ENCODE measurements around the gene COL4A2. TPM values are rescaled to one million over a fixed set of nuclear protein-coding genes. Genes with fewer than 3 reads are reported as not detected.
A peak's percentile ranks its signal among the peaks of the same experiment; 100 is the strongest.
"Not testable (repeated sequence)": the region's sequence is repeated elsewhere in the genome, so short reads cannot be mapped to it uniquely, and the experiment has no call there.

The COL4A2 gene
- total RNA-seq, 2 experiments from 2014 or later, result not detected

GRCh38 chr13:110447801-110448200, 140.7 kb downstream of the COL4A2 start:
- Mint-ChIP-seq H3K4me3 (no peak overlapping the region), H3K27ac (no peak overlapping the region), H3K27me3 (peaks cover 50% of the 10 kb centered on the region), H3K4me1 (peaks cover 7% of the 10 kb centered on the region), H3K36me3 (no peaks in the 10 kb centered on the region), H3K9me3 (ENCODE audit: low read depth) (no peaks in the 10 kb centered on the region)
- CTCF ChIA-PET, result no interaction called here
- ATAC-seq, result no peak
- no peak for DNase-seq

GRCh38 chr13:110448230-110448629, 141.1 kb downstream of the COL4A2 start:
- ATAC-seq (no peak), DNase-seq (no peak)
- Mint-ChIP-seq H3K9me3 (ENCODE audit: low read depth) (no peaks in the 10 kb centered on the region), H3K4me3 (no peak overlapping the region), H3K4me1 (peaks cover 7% of the 10 kb centered on the region), H3K27ac (no peak overlapping the region), H3K27me3 (peaks cover 46% of the 10 kb centered on the region), H3K36me3 (no peaks in the 10 kb centered on the region)
- CTCF ChIA-PET, result no interaction called here

- CTCF ChIA-PET, result no interaction called here
- no peak for ATAC-seq
- Mint-ChIP-seq H3K27ac (no peak overlapping the region), H3K27me3 (peaks cover 44% of the 10 kb centered on the region), H3K9me3 (ENCODE audit: low read depth) (no peaks in the 10 kb centered on the region), H3K36me3 (no peaks in the 10 kb centered on the region), H3K4me3 (no peak overlapping the region), H3K4me1 (peaks cover 7% of the 10 kb centered on the region)
- DNase-seq, result no peak
Observed at GRCh38 chr13:110448677-110449076, 141.6 kb downstream of the COL4A2 start.

- DNase-seq (no peak), ATAC-seq (no peak)
- H3K4me1 Mint-ChIP-seq, result peaks cover 7% of the 10 kb centered on the region
- CTCF ChIA-PET, result no interaction called here
- no peak overlapping the region for H3K4me3 Mint-ChIP-seq
- H3K9me3 Mint-ChIP-seq (ENCODE audit: low read depth), result no peaks in the 10 kb centered on the region
- peaks cover 42% of the 10 kb centered on the region for H3K27me3 Mint-ChIP-seq
- no peaks in the 10 kb centered on the region for H3K36me3 Mint-ChIP-seq
- H3K27ac Mint-ChIP-seq, result no peak overlapping the region
Observed at GRCh38 chr13:110449219-110450015, 142.3 kb downstream of the COL4A2 start.

DNA sequence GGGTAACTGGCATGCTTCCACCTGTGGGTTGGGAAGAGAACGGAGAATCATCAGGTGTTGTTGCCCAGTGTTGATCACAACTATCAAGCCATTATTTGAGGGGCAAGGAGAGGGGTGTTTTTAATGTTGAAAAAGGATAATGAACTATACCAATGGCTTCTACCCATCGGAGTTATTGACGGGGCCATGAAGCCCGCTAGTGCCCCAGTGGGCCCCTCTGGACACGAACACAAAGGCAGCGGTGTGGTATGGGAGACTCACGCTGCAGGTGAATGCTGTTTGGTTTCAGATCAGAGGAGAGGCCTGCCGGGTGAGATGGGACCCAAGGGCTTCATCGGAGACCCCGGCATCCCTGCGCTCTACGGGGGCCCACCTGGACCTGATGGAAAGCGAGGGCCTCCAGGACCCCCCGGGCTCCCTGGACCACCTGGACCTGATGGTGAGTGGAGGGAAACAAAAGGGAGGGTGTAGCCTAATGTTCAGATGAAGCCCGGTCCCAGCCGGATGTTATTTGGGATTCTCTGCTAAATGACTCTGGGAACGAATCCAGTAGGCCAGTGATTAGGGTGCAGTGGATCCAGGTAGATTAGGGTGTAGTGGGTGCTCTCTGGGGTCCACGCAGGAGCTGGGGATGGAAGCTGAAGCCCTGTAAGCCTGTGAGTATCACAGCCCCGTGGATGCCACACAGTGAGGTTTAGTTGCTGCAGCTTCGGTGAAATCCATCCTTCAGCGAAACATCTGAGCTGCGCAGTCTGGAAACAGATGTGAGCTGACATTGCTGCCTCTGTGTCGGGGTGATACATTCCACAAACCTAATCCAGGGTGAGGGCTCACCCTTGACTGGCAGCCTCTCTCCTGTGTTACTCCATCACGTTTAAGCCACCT, 143.2 kb downstream of the COL4A2 start:
- CTCF ChIA-PET, result no interaction called here
- Mint-ChIP-seq H3K27me3 (peaks cover 36% of the 10 kb centered on the region), H3K36me3 (no peaks in the 10 kb centered on the region), H3K4me1 (peaks cover 5% of the 10 kb centered on the region), H3K9me3 (ENCODE audit: low read depth) (no peaks in the 10 kb centered on the region), H3K27ac (no peak overlapping the region), H3K4me3 (no peak overlapping the region)
- no peak for ATAC-seq
- DNase-seq, result no peak

DNA sequence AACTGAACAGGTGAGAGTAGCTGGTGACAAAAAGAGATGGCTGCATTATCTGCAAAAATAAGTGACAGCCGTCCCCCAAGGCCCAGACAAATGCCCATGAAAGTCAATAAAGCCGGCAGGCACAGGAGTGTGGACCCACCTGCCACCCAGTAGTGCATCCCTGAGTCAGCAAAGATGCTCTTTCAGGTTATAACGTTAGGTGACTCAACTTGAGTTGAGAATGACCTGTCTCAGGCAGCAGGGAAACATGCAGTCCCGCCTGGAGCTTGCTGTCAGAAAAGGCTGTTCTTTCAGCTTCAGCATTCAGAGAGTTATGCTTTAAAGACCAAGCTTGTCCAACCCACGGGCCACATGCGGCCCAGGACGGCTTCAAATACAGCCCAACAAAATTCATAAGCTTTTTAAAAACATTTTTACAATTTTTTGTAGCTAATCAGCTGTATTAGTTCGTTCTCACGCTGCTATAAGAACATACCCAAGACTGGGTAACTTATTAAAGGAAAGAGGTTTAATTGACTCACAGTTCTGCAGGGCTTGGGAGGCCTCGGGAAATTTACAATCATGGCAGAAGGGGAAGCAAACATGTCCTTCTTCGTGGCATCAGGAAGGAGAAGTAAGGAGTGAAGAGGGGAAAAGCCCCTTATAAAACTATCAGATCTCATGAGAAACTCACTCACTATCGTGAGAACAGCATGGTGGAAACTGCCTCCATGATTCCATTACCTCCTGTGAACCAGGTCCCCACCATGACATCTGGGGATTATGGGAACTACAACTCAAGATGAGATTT, 144.1 kb downstream of the COL4A2 start:
- Mint-ChIP-seq H3K9me3 (ENCODE audit: low read depth) (no peaks in the 10 kb centered on the region), H3K4me1 (peaks cover 3% of the 10 kb centered on the region), H3K27ac (no peak overlapping the region), H3K4me3 (no peak overlapping the region), H3K36me3 (no peaks in the 10 kb centered on the region), H3K27me3 (peaks cover 34% of the 10 kb centered on the region)
- DNase-seq (no peak), ATAC-seq (no peak)
- CTCF ChIA-PET, result no interaction called here

DNA sequence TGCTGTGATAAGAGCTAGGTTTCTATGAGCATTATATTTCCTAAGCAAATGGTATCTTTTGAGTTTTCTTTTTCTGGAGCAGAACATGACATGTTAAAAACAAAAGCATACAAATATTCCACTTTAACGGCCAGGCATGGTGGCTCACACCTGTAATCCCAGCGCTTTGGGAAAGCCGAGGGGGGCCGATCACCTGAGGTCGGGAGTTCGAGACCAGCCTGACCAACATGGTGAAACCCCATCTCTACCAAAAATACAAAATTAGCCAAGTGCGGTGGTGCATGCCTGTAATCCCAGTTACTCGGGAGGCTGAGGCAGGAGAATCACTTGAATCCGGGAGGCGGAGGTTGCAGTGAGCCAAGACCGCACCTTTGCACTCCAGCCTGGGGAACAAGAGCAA, 146.0 kb downstream of the COL4A2 start:
- H3K36me3 Mint-ChIP-seq; H3K27ac Mint-ChIP-seq; H3K4me1 Mint-ChIP-seq; CTCF ChIA-PET; ATAC-seq; H3K9me3 Mint-ChIP-seq (ENCODE audit: low read depth); DNase-seq; H3K4me3 Mint-ChIP-seq: not testable (repeated sequence)
- H3K27me3 Mint-ChIP-seq, result peaks cover 23% of the 10 kb centered on the region

DNA sequence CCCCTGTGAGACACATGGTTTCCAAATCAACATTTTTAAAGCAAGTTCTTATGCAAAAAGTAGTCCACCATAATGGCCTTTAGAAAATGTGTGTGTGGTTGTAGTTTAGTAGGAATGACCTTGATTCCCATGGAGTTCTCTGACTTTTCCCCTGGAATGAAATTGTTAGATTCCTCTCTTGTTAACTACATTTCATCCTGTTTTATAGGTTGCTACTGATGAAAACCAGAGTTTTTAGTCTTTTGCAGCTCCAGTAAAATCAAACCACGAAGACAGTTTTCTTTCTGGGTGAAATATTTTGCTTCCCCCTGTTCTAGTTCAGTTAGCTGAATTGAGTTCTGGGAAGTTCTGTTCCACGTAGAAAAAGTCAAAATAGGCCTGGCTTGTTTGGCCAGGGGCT, 146.7 kb downstream of the COL4A2 start:
- no peaks in the 10 kb centered on the region for H3K36me3 Mint-ChIP-seq
- no peak overlapping the region for H3K4me3 Mint-ChIP-seq
- DNase-seq (no peak), ATAC-seq (no peak)
- CTCF ChIA-PET, result no interaction called here
- H3K9me3 Mint-ChIP-seq (ENCODE audit: low read depth), result no peaks in the 10 kb centered on the region
- H3K4me1 Mint-ChIP-seq, result peaks cover 4% of the 10 kb centered on the region
- H3K27me3 Mint-ChIP-seq, result peaks cover 24% of the 10 kb centered on the region
- H3K27ac Mint-ChIP-seq, result no peak overlapping the region

DNA sequence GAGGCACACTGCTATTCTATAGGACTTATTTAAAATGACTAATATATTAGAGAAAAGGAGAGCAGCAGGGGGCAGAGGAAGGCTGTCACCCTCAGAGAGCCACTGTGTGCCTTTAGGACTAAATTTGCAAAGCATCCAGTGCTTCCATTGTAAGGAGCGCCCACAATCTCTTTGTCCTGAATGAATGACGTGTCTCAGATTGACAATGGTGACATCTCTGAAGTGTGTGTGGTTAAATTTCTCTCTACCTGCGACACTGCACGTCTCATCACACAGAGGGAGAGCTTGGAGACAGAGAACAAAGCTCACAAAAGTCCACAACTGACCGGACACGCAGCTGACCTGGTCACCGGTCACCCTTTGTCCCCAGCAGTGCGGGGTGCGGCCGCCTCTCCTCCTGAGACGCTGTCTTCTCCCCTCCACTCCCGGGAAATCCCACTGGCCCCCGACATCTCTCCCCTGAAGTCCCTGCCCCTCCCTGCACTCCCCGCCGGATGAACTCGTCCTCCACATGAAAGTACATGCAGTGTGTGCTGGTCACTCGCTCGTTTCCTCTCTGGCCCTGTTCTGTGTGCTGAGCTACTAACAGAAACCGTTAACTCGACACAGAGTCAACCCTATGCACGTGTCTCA, 147.3 kb downstream of the COL4A2 start:
- CTCF ChIA-PET, result no interaction called here
- H3K4me1 Mint-ChIP-seq, result peaks cover 4% of the 10 kb centered on the region
- no peak for ATAC-seq

GRCh38 chr13:110454956-110455355, 147.9 kb downstream of the COL4A2 start:
- no peak overlapping the region for H3K27ac Mint-ChIP-seq
- no peaks in the 10 kb centered on the region for H3K9me3 Mint-ChIP-seq (ENCODE audit: low read depth)
- no peak overlapping the region for H3K4me3 Mint-ChIP-seq
- CTCF ChIA-PET, result interaction anchor here (0.8 to 1.5 kb wide), 16 partner anchors 10 to 613 kb away, joined by 3 to 12 read pairs (median 4); partner anchors contain the start of gene RAB20
- DNase-seq (no peak), ATAC-seq (no peak)
- H3K36me3 Mint-ChIP-seq, result no peaks in the 10 kb centered on the region
- peaks cover 4% of the 10 kb centered on the region for H3K4me1 Mint-ChIP-seq
- peaks cover 26% of the 10 kb centered on the region for H3K27me3 Mint-ChIP-seq

More for the DNA sequence above, 147.3 kb downstream of the COL4A2 start:
- no peak for DNase-seq
- H3K27me3 Mint-ChIP-seq, result peaks cover 26% of the 10 kb centered on the region
- H3K9me3 Mint-ChIP-seq (ENCODE audit: low read depth), result no peaks in the 10 kb centered on the region
- no peak overlapping the region for H3K27ac Mint-ChIP-seq
- no peak overlapping the region for H3K4me3 Mint-ChIP-seq
- H3K36me3 Mint-ChIP-seq, result no peaks in the 10 kb centered on the region

- no peak for ATAC-seq
- no peak overlapping the region for H3K4me3 Mint-ChIP-seq
- no peaks in the 10 kb centered on the region for H3K9me3 Mint-ChIP-seq (ENCODE audit: low read depth)
- peaks cover 4% of the 10 kb centered on the region for H3K4me1 Mint-ChIP-seq
- CTCF ChIA-PET, result interaction anchor here (0.6 to 1.5 kb wide), 28 partner anchors 9 to 612 kb away, joined by 3 to 12 read pairs (median 4); partner anchors contain the start of gene RAB20
- no peak for DNase-seq
- no peak overlapping the region for H3K27ac Mint-ChIP-seq
- H3K36me3 Mint-ChIP-seq, result no peaks in the 10 kb centered on the region
- peaks cover 26% of the 10 kb centered on the region for H3K27me3 Mint-ChIP-seq
Observed at GRCh38 chr13:110455444-110455843, 148.4 kb downstream of the COL4A2 start.

DNA sequence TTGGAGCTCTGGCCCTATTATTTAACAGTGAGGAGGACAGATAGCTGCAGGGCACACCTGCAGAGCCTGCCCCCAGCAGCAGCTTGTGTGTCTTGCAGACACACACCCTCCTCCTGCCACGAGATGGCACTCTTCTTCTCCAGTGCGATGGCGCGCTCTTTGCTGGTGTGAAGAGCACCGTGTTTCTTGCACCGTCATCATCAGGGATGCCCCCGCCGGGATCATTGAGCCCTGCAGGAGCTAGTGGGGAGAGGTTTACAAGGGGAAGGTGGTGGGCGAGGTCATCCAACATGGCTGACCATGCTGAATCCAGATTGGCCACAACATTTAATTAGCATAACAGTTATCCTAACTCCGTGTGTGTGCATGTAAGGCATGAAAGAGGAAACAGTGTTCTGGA, 148.9 kb downstream of the COL4A2 start:
- H3K27ac Mint-ChIP-seq, result no peak overlapping the region
- H3K9me3 Mint-ChIP-seq (ENCODE audit: low read depth), result no peaks in the 10 kb centered on the region
- DNase-seq, result peak; percentile 79
- CTCF ChIA-PET, result interaction anchor here (0.6 to 1.5 kb wide), 32 partner anchors 9 to 1041 kb away, joined by 3 to 12 read pairs (median 4); partner anchors contain the start of gene RAB20
- H3K4me1 Mint-ChIP-seq, result peaks cover 4% of the 10 kb centered on the region
- H3K36me3 Mint-ChIP-seq, result no peaks in the 10 kb centered on the region
- H3K4me3 Mint-ChIP-seq, result peak overlapping the region; percentile 25
- peak; percentile 96 for ATAC-seq
- H3K27me3 Mint-ChIP-seq, result peaks cover 25% of the 10 kb centered on the region

DNA sequence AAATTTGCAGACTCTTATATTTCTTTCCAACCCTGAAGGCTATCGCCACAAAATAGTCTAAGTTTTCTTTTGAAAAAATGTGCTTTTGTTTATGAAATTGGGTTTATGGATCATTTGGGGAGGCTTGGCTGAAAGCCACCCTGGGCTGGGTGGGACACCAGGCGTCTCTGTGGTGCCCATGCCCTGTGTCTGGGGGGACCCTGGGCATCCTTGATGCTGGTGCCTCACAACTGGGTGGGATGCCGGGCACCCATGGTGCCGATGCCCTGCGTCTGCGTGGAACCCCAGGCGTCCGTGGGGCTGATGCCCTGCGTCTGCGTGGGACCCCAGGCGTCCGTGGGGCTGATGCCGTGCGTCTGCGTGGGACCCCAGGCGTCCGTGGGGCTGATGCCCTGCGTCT, 149.5 kb downstream of the COL4A2 start:
- ATAC-seq (no peak), DNase-seq (no peak)
- Mint-ChIP-seq H3K27me3 (peaks cover 25% of the 10 kb centered on the region), H3K9me3 (ENCODE audit: low read depth) (no peaks in the 10 kb centered on the region), H3K4me1 (peaks cover 4% of the 10 kb centered on the region), H3K4me3 (no peak overlapping the region), H3K36me3 (no peaks in the 10 kb centered on the region), H3K27ac (no peak overlapping the region)
- CTCF ChIA-PET, result interaction anchor here (0.6 to 1.5 kb wide), 10 partner anchors 13 to 611 kb away, joined by 3 to 7 read pairs (median 4); no protein-coding TSS in a partner anchor

Measured in activated CD8-positive, alpha-beta memory T cell treated with anti-CD3 and anti-CD28 coated beads, Interleukin-2, amount 10 ng/mL, durations not matched to agents 7 days and 5 days (primary cell).